ENCODE measurements around the gene SFRP2. TPM values are rescaled to one million over a fixed set of nuclear protein-coding genes. Genes with fewer than 3 reads are reported as not detected.

The SFRP2 gene
- polyA plus RNA-seq, 3 donors: not detected

GRCh38 chr4:153798420-153798819 lies 9.5 kb upstream of the SFRP2 start:
- no peak overlapping the region for H3K27ac ChIP-seq (ENCODE audit: low read depth in 1 of 2, low read length in 2 of 2)
- no peak for DNase-seq
- H3K27me3 ChIP-seq (ENCODE audit: control insufficient read depth in 2 of 2, insufficient read depth in 2 of 2, low read length in 2 of 2): peaks cover 53 to 57% of the 10 kb centered on the region in 2 donors
- H3K9me3 ChIP-seq (replicated peaks in 1 of 2; ENCODE audit: control insufficient read depth in 1 of 2, insufficient read depth in 1 of 2, low read length in 2 of 2): peaks cover 0 to 6% of the 10 kb centered on the region in 2 donors
- no peaks in the 10 kb centered on the region for H3K36me3 ChIP-seq (replicated peaks in 1 of 2; ENCODE audit: control insufficient read depth in 1 of 2, insufficient read depth in 2 of 2, low read length in 2 of 2)
- no peak overlapping the region for H3K9ac ChIP-seq (ENCODE audit: insufficient read depth, low read length, poor library complexity, severe bottlenecking)
- H3K4me3 ChIP-seq (replicated peaks in 1 of 3; ENCODE audit: low read depth in 2 of 3, low read length in 3 of 3): no peak overlapping the region
- WGBS (ENCODE audit: insufficient coverage): no CpG with 5 or more reads among the region's 3 CpGs
- H3K36me3 Mint-ChIP-seq: no peaks in the 10 kb centered on the region
- H3K9me3 Mint-ChIP-seq: peaks cover 0 to 2% (median 0%) of the 10 kb centered on the region in 7 donors
- H3K27ac Mint-ChIP-seq: no peak overlapping the region
- no peaks in the 10 kb centered on the region for H4K20me1 ChIP-seq (ENCODE audit: insufficient read depth, low read length)
- H2AFZ ChIP-seq (ENCODE audit: insufficient read depth, low read depth, low read length, poor library complexity, severe bottlenecking): no peak overlapping the region
- TF ChIP-seq CTCF (IDR thresholded peaks at IDR 0.05): no peak
- peaks cover 31 to 59% (median 51%) of the 10 kb centered on the region in 3 donors for H3K27me3 Mint-ChIP-seq (ENCODE audit: low read depth in 3 of 3)
- intact Hi-C loops (cut with micrococcal nuclease): no loop called here
- no peaks in the 10 kb centered on the region for H3K4me1 ChIP-seq (ENCODE audit: control insufficient read depth in 1 of 2, insufficient read depth in 2 of 2, low read length in 2 of 2)
- peak overlapping the region in 1 of 2 donors; percentile 0 for H3K4me3 Mint-ChIP-seq
- H3K4me1 Mint-ChIP-seq: peaks cover 5% of the 10 kb centered on the region
- no peaks in the 10 kb centered on the region for H3K79me2 ChIP-seq (ENCODE audit: insufficient read depth, low read length)
- H3K4me2 ChIP-seq (replicated peaks; ENCODE audit: extremely low read depth, low read length, poor library complexity, severe bottlenecking): no peak overlapping the region

- Histone ChIP-seq H3K9me3 (replicated peaks in 1 of 2; ENCODE audit: control insufficient read depth in 1 of 2, insufficient read depth in 1 of 2, low read length in 2 of 2) (peaks cover 0 to 46% of the 10 kb centered on the region in 2 donors), H3K4me1 (ENCODE audit: control insufficient read depth in 1 of 2, insufficient read depth in 2 of 2, low read length in 2 of 2) (peaks cover 25 to 39% of the 10 kb centered on the region in 2 donors), H3K27ac (ENCODE audit: low read depth in 1 of 2, low read length in 2 of 2) (no peak overlapping the region), H3K4me3 (replicated peaks in 1 of 3; ENCODE audit: low read depth in 2 of 3, low read length in 3 of 3) (no peak overlapping the region), H3K4me2 (replicated peaks; ENCODE audit: extremely low read depth, low read length, poor library complexity, severe bottlenecking) (no peak overlapping the region), H3K79me2 (ENCODE audit: insufficient read depth, low read length) (no peaks in the 10 kb centered on the region), H3K36me3 (replicated peaks in 1 of 2; ENCODE audit: control insufficient read depth in 1 of 2, insufficient read depth in 2 of 2, low read length in 2 of 2) (no peaks in the 10 kb centered on the region), H2AFZ (ENCODE audit: insufficient read depth, low read depth, low read length, poor library complexity, severe bottlenecking) (no peak overlapping the region), H4K20me1 (ENCODE audit: insufficient read depth, low read length) (no peaks in the 10 kb centered on the region), H3K9ac (ENCODE audit: insufficient read depth, low read length, poor library complexity, severe bottlenecking) (no peak overlapping the region), H3K27me3 (ENCODE audit: control insufficient read depth in 2 of 2, insufficient read depth in 2 of 2, low read length in 2 of 2) (peaks cover 84 to 91% of the 10 kb centered on the region in 2 donors)
- intact Hi-C loops (cut with micrococcal nuclease): no loop called here
- TF ChIP-seq CTCF (IDR thresholded peaks at IDR 0.05): no peak
- peaks cover 70 to 89% (median 85%) of the 10 kb centered on the region in 3 donors for H3K27me3 Mint-ChIP-seq (ENCODE audit: low read depth in 3 of 3)
- H3K36me3 Mint-ChIP-seq: peaks cover 3 to 4% of the 10 kb centered on the region in 2 donors
- H3K9me3 Mint-ChIP-seq: peaks cover 0 to 26% (median 16%) of the 10 kb centered on the region in 7 donors
- WGBS (ENCODE audit: insufficient coverage): no CpG with 5 or more reads among the region's 5 CpGs
- no peak for DNase-seq
- peaks cover 44% of the 10 kb centered on the region for H3K4me1 Mint-ChIP-seq
- H3K4me3 Mint-ChIP-seq: peak overlapping the region in 1 of 2 donors; percentile 95
- no peak overlapping the region for H3K27ac Mint-ChIP-seq
These were observed 5.1 kb upstream of the SFRP2 start for GRCh38 chr4:153794006-153794405.

Measured in CD14-positive monocyte (primary cell).